ENCODE data around the gene POU2AF1. TPM values are rescaled to one million over a fixed set of nuclear protein-coding genes. Genes with fewer than 3 reads are reported as not detected.
A peak's percentile ranks its signal among the peaks of the same experiment; 100 is the strongest.

The POU2AF1 gene
- total and polyA plus RNA-seq, 2 of the 13 experiments (the other 11 are each of a cell fraction or from before 2014, with no cell fraction given): 1.9 to 3.6 TPM

DNA sequence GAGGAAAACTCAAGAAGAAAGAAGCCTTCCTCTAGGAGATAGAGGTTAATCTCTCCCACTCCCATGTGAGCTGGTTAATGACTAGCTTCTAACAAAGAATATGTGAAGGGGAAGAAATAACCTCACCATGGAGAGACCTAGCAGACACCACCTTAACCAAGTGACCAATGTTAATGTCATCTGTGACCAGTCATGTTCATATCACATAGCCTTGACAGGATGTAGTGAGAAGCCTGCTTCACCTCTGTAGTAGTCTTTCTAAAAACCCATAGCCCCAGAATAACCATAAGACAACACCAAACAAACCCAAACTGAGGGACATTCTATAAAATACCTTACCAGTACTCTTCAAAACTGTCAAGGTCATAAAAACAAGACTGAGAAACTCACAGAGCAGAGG, 21.5 kb upstream of the POU2AF1 start:
- TF ChIP-seq POGZ (CRISPR knock-in tag; IDR thresholded peaks at IDR 0.05): no peak
- TF ChIP-seq, protein P1, sequence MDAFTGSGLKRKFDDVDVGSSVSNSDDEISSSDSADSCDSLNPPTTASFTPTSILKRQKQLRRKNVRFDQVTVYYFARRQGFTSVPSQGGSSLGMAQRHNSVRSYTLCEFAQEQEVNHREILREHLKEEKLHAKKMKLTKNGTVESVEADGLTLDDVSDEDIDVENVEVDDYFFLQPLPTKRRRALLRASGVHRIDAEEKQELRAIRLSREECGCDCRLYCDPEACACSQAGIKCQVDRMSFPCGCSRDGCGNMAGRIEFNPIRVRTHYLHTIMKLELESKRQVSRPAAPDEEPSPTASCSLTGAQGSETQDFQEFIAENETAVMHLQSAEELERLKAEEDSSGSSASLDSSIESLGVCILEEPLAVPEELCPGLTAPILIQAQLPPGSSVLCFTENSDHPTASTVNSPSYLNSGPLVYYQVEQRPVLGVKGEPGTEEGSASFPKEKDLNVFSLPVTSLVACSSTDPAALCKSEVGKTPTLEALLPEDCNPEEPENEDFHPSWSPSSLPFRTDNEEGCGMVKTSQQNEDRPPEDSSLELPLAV (CRISPR knock-in tag; conservative IDR thresholded peaks at IDR 0.05; ENCODE audit: low read depth): no peak
- TF ChIP-seq ZNF563 (CRISPR knock-in tag; IDR thresholded peaks at IDR 0.05): no peak
- TF ChIP-seq, protein P2, sequence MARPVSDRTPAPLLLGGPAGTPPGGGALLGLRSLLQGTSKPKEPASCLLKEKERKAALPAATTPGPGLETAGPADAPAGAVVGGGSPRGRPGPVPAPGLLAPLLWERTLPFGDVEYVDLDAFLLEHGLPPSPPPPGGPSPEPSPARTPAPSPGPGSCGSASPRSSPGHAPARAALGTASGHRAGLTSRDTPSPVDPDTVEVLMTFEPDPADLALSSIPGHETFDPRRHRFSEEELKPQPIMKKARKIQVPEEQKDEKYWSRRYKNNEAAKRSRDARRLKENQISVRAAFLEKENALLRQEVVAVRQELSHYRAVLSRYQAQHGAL (CRISPR knock-in tag; IDR thresholded peaks at IDR 0.05; ENCODE audit: not compliant biosample characterization): no peak
- FAIRE-seq (peak; percentile 39), DNase-seq (ENCODE audit: low spot score) (no peak), ATAC-seq (no peak)
- in situ Hi-C loops (cut with HindIII; ENCODE audit: extremely low pct_ligation_motif_present, low pct_unique_long_range_greater_than_20kb): no loop called here
- Histone ChIP-seq H3K4me2 (ENCODE audit: low read depth, low read length) (no peak overlapping the region), H3K4me3 (replicated peaks in 1 of 3; ENCODE audit: insufficient read depth in 1 of 3, low read depth in 2 of 3, low read length in 3 of 3) (no peak overlapping the region), H3K27me3 (ENCODE audit: control insufficient read depth in 1 of 2, insufficient read depth in 2 of 2, low read length in 2 of 2) (no peaks in the 10 kb centered on the region), H2AFZ (ENCODE audit: low read length) (no peak overlapping the region), H3K4me1 (ENCODE audit: insufficient read depth, low read length) (peaks cover 51% of the 10 kb centered on the region), H3K9ac (ENCODE audit: insufficient read depth, low read depth, low read length) (no peak overlapping the region), H3K36me3 (replicated peaks in 1 of 2; ENCODE audit: control insufficient read depth in 1 of 2, insufficient read depth in 2 of 2, low read length in 2 of 2) (no peaks in the 10 kb centered on the region), H3K27ac (ENCODE audit: extremely low read length, insufficient read depth, low read length) (no peak overlapping the region), H4K20me1 (ENCODE audit: insufficient read depth, low read length) (no peaks in the 10 kb centered on the region), H3K9me3 (ENCODE audit: low read length) (no peaks in the 10 kb centered on the region), H3K79me2 (ENCODE audit: insufficient read depth, low read length) (no peaks in the 10 kb centered on the region)
- POLR2A ChIA-PET: no interaction called here
- CTCF ChIA-PET (ENCODE audit: low intra/inter-chr PET ratio, low total read pairs): no interaction called here
- intact Hi-C loops (cut with micrococcal nuclease; ENCODE audit: unreplicated experiment): no loop called here
- BruUV-seq (replicated peaks): no TSS peak

DNA sequence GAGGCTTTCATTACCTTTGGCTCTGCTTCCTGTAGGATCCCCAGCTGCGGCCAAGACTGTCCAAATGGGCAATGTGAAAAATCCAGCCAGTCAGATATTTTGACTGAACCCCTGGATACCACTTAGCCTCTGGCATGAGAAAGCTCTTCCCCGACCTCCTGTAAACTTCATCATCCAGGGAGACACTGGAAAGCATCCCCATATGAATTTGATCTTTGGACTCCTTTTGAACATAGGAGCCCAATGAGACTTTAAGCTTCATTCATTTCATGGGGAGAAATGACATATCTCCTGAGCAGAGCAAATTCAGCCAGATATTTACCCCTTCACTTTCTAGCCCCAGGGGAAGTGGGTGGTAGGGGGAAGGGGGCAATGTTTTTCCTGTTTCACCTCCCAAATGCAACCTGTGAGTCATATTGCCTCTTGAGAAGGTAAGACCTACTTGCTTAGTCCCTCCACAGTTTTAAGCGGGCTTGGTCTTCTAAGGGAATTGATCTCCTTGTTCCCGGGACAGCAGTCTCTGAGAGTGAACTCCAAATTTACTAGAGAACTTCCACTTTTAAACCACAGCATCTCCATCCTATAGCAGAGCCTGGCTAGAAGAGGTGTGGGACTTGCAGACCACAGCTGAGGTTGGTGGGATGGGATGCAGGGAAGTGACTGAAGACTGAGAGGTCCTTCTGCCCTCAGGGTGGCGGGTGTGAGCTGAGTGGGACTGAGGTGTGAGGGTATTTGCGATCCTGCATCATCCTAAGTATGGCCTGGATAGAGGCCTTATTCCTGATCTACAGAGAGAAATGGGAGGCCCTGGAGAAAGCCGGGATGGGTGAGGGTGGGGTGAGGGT, 20.3 kb upstream of the POU2AF1 start:
- Histone ChIP-seq H4K20me1 (ENCODE audit: insufficient read depth, low read length) (no peaks in the 10 kb centered on the region), H3K79me2 (ENCODE audit: insufficient read depth, low read length) (no peaks in the 10 kb centered on the region), H2AFZ (ENCODE audit: low read length) (no peak overlapping the region), H3K27ac (ENCODE audit: extremely low read length, insufficient read depth, low read length) (no peak overlapping the region), H3K4me2 (ENCODE audit: low read depth, low read length) (no peak overlapping the region), H3K9ac (ENCODE audit: insufficient read depth, low read depth, low read length) (no peak overlapping the region), H3K27me3 (ENCODE audit: control insufficient read depth in 1 of 2, insufficient read depth in 2 of 2, low read length in 2 of 2) (no peaks in the 10 kb centered on the region), H3K36me3 (replicated peaks in 1 of 2; ENCODE audit: control insufficient read depth in 1 of 2, insufficient read depth in 2 of 2, low read length in 2 of 2) (no peaks in the 10 kb centered on the region), H3K9me3 (ENCODE audit: low read length) (no peaks in the 10 kb centered on the region), H3K4me1 (ENCODE audit: insufficient read depth, low read length) (peaks cover 63% of the 10 kb centered on the region), H3K4me3 (replicated peaks in 1 of 3; ENCODE audit: insufficient read depth in 1 of 3, low read depth in 2 of 3, low read length in 3 of 3) (no peak overlapping the region)
- BruUV-seq (replicated peaks): no TSS peak
- WGBS (ENCODE audit: low lambda C conversion rate): 96% methylated on average over 7 of the region's 7 CpGs
- DNase-seq (ENCODE audit: low spot score) (peak; percentile 43), ATAC-seq (no peak), FAIRE-seq (peak; percentile 15)
- intact Hi-C loops (cut with micrococcal nuclease; ENCODE audit: unreplicated experiment): no loop called here
- in situ Hi-C loops (cut with HindIII; ENCODE audit: extremely low pct_ligation_motif_present, low pct_unique_long_range_greater_than_20kb): no loop called here
- ChIA-PET POLR2A (interaction anchor here (0.9 kb wide), 1 partner anchor 64 kb away, joined by 4 read pairs; no protein-coding TSS in a partner anchor), CTCF (ENCODE audit: low intra/inter-chr PET ratio, low total read pairs) (no interaction called here)
- TF ChIP-seq, protein P3, sequence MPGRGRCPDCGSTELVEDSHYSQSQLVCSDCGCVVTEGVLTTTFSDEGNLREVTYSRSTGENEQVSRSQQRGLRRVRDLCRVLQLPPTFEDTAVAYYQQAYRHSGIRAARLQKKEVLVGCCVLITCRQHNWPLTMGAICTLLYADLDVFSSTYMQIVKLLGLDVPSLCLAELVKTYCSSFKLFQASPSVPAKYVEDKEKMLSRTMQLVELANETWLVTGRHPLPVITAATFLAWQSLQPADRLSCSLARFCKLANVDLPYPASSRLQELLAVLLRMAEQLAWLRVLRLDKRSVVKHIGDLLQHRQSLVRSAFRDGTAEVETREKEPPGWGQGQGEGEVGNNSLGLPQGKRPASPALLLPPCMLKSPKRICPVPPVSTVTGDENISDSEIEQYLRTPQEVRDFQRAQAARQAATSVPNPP (CRISPR knock-in tag; IDR thresholded peaks at IDR 0.05): no peak
- TF ChIP-seq GATAD2A (CRISPR knock-in tag; IDR thresholded peaks at IDR 0.05): 0 out of 2 replicates have a peak, but pooled peaks have one; percentile 43
- no peak for TF ChIP-seq ZKSCAN8 (CRISPR knock-in tag; IDR thresholded peaks at IDR 0.05; ENCODE audit: borderline replicate concordance)
- TF ChIP-seq FOXP1 (IDR thresholded peaks at IDR 0.05): no peak
- no peak for TF ChIP-seq FOXP1 (CRISPR knock-in tag; IDR thresholded peaks at IDR 0.05)
- no peak for TF ChIP-seq CHD2 (IDR thresholded peaks at IDR 0.05; ENCODE audit: low read depth, low read length)
- no peak for TF ChIP-seq HNRNPLL (IDR thresholded peaks at IDR 0.05; ENCODE audit: low read depth, low read length, poor library complexity, severe bottlenecking)
- TF ChIP-seq MED1 (CRISPR knock-in tag; IDR thresholded peaks at IDR 0.05): peak; percentile 40
- TF ChIP-seq ZNF101 (CRISPR knock-in tag; IDR thresholded peaks at IDR 0.05; ENCODE audit: borderline replicate concordance, low read depth): no peak
- TF ChIP-seq, protein P4, sequence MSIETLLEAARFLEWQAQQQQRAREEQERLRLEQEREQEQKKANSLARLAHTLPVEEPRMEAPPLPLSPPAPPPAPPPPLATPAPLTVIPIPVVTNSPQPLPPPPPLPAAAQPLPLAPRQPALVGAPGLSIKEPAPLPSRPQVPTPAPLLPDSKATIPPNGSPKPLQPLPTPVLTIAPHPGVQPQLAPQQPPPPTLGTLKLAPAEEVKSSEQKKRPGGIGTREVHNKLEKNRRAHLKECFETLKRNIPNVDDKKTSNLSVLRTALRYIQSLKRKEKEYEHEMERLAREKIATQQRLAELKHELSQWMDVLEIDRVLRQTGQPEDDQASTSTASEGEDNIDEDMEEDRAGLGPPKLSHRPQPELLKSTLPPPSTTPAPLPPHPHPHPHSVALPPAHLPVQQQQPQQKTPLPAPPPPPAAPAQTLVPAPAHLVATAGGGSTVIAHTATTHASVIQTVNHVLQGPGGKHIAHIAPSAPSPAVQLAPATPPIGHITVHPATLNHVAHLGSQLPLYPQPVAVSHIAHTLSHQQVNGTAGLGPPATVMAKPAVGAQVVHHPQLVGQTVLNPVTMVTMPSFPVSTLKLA (IDR thresholded peaks at IDR 0.05): no peak
